Fibroblast of skin of abdomen (primary cell): ENCODE measurements around the gene RALGPS2.

Experiments used
- DNase-seq: peaks from one replicate; pipeline ENCODE4 v3.0.0-alpha.2; 2013

Gene RALGPS2

GRCh38 chr1:178969226-178969987 lies 244.4 kb downstream of the RALGPS2 start:
- DNase-seq: no peak

DNA sequence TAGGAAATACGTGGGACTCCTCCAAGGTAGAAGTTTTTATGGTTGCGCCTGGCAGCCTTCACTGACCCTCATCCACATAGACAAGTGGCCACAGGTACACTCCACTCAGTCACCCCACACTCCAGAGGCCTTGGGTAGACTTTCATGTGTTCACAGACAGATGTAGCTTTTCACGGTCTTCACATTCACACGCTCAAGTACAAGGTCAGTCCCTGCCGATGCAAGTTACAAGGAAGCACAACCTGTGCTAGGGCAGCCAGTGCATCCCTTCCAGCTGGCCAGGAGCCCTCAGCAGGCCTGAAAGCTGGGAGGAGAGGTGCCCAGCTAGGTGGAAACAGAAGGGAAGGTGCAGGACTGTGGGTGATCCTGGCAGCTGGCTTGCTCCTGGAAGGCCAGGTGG lies 245.1 kb downstream of the RALGPS2 start:
- no peak for DNase-seq
